SIG-M5 (cell line): ENCODE data around the gene WNK2.
"Not testable (repeated sequence)": the region's sequence is repeated elsewhere in the genome, so short reads cannot be mapped to it uniquely, and the experiment has no call there.

ENCODE experiments used
- DNase-seq: peaks from one replicate; lab custom pipeline; 2025; lab: John Stamatoyannopoulos, UW

Gene WNK2

GRCh38 chr9:93307468-93308157 is 123.7 kb downstream of the WNK2 start:
- no peak for DNase-seq

GRCh38 chr9:93308158-93308602 is 124.2 kb downstream of the WNK2 start:
- no peak for DNase-seq

- no peak for DNase-seq
These were observed 124.7 kb downstream of the WNK2 start for GRCh38 chr9:93308676-93309075.

- no peak for DNase-seq
These were observed 126.0 kb downstream of the WNK2 start for GRCh38 chr9:93309889-93310425.

GRCh38 chr9:93315118-93315517 is 131.2 kb downstream of the WNK2 start:
- DNase-seq: no peak

GRCh38 chr9:93315960-93316359 is 132.0 kb downstream of the WNK2 start:
- no peak for DNase-seq

- DNase-seq: no peak
These were observed 133.0 kb downstream of the WNK2 start for GRCh38 chr9:93316726-93317494.

- no peak for DNase-seq
These were observed 133.7 kb downstream of the WNK2 start for GRCh38 chr9:93317495-93318094.

- no peak for DNase-seq
These were observed 134.5 kb downstream of the WNK2 start for GRCh38 chr9:93318480-93318879.

GRCh38 chr9:93319301-93319991 is 135.5 kb downstream of the WNK2 start:
- DNase-seq: no peak

GRCh38 chr9:93319992-93320500 is 136.1 kb downstream of the WNK2 start:
- DNase-seq: no peak

GRCh38 chr9:93320591-93321219 is 136.8 kb downstream of the WNK2 start:
- DNase-seq: no peak

- DNase-seq: no peak
These were observed 137.3 kb downstream of the WNK2 start for GRCh38 chr9:93321220-93321610.

GRCh38 chr9:93323446-93323954 is 139.6 kb downstream of the WNK2 start:
- DNase-seq: not testable (repeated sequence)

- DNase-seq: no peak
These were observed 140.4 kb downstream of the WNK2 start for GRCh38 chr9:93324191-93324834.

- DNase-seq: no peak
These were observed 141.5 kb downstream of the WNK2 start for GRCh38 chr9:93325307-93326035.

- DNase-seq: no peak
These were observed 142.1 kb downstream of the WNK2 start for GRCh38 chr9:93326056-93326455.

- no peak for DNase-seq
These were observed 142.7 kb downstream of the WNK2 start for GRCh38 chr9:93326654-93327053.

GRCh38 chr9:93329629-93330280 is 145.8 kb downstream of the WNK2 start:
- no peak for DNase-seq

- DNase-seq: no peak
These were observed 148.4 kb downstream of the WNK2 start for GRCh38 chr9:93332317-93332716.
